ENCODE data around the gene NEURL1.

DNA sequence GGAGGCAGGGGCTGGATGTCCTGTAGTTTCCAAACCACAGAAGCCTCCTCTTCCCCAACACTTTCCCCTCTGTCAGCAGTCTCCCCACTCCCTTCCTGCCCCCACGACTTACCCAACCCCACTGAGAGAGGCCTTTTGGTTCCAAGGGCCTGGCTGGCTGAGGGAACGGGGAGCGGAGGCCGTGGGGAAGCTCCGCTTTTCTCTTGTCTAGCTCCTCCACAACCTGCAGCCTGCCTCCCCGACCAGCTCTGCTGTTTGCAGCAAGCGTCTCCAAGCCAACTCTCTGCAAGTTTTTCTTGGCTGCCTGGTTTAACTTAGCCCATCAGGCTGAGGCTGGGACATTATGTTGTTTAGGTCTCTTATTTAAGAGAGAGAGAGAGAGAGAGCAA, 126.8 kb downstream of the NEURL1 start:
- no peak for TF ChIP-seq POLR2A (IDR thresholded peaks at IDR 0.05)
- TF ChIP-seq, protein P1, sequence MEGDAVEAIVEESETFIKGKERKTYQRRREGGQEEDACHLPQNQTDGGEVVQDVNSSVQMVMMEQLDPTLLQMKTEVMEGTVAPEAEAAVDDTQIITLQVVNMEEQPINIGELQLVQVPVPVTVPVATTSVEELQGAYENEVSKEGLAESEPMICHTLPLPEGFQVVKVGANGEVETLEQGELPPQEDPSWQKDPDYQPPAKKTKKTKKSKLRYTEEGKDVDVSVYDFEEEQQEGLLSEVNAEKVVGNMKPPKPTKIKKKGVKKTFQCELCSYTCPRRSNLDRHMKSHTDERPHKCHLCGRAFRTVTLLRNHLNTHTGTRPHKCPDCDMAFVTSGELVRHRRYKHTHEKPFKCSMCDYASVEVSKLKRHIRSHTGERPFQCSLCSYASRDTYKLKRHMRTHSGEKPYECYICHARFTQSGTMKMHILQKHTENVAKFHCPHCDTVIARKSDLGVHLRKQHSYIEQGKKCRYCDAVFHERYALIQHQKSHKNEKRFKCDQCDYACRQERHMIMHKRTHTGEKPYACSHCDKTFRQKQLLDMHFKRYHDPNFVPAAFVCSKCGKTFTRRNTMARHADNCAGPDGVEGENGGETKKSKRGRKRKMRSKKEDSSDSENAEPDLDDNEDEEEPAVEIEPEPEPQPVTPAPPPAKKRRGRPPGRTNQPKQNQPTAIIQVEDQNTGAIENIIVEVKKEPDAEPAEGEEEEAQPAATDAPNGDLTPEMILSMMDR (IDR thresholded peaks at IDR 0.05 in 4 of 5, conservative IDR thresholded peaks at IDR 0.05 in 1 of 5), result no peak
